HAP-1 (cell line): ENCODE measurements around the gene NAA20.
A peak's percentile ranks its signal among the peaks of the same experiment; 100 is the strongest.

Experiments
- DNase-seq, 2 experiments: peaks; one replicate each; pipeline ENCODE4 v3.0.0-alpha.2; 2016 to 2020; ENCODE audit warnings: low spot score in 2 of 2
- H3K27me3 ChIP-seq: fragments of 250-450 bp; sonication (Bioruptor Pico); 2 replicates; pipeline ENCODE4 v1.5.1; 2020; ENCODE audit warnings: low read depth, mild to moderate bottlenecking, moderate library complexity
- H3K36me3 ChIP-seq: fragments of 250-450 bp; sonication (Bioruptor Pico); replicated peaks from 2 replicates; pipeline ENCODE4 v1.5.1; 2020; ENCODE audit warnings: mild to moderate bottlenecking
- H3K4me1 ChIP-seq: fragments of 250-450 bp; sonication (Bioruptor Pico); 2 replicates; pipeline ENCODE4 v1.5.1; 2020; ENCODE audit warnings: mild to moderate bottlenecking
- H3K4me3 ChIP-seq: fragments of 250-450 bp; sonication (Bioruptor Pico); 2 replicates; pipeline ENCODE4 v1.5.1; 2020; ENCODE audit warnings: mild to moderate bottlenecking, moderate library complexity
- H3K9me3 ChIP-seq: fragments of 250-450 bp; sonication (Bioruptor Pico); 2 replicates; pipeline ENCODE4 v1.5.1; 2020; ENCODE audit warnings: mild to moderate bottlenecking, moderate library complexity
- in situ Hi-C: fragments of 300-500 bp; cut with MboI; formaldehyde crosslinking; loops from 3 replicates; pipeline ENCODE4 v1.14.3; 2020; ENCODE audit warnings: low sequenced_read_pairs, inconsistent platforms, mixed read lengths

Gene NAA20

GRCh38 chr20:20017001-20017843 lies at the start of gene NAA20:
NAA20 (plus strand) TSS chr20:20017362; CDS start chr20:20017397, 35 bp downstream.
- no peaks in the 10 kb centered on the region for H3K27me3 ChIP-seq
- H3K9me3 ChIP-seq, result no peaks in the 10 kb centered on the region
- in situ Hi-C loops, result no loop called here
- peak; percentile 87 to 95 for DNase-seq
- peaks cover 13% of the 10 kb centered on the region for H3K36me3 ChIP-seq
- H3K4me3 ChIP-seq, result peak within 1 kb of the TSS; percentile 86
- H3K4me1 ChIP-seq, result peaks cover 14% of the 10 kb centered on the region

- no peaks in the 10 kb centered on the region for H3K4me1 ChIP-seq
- DNase-seq, result no peak
- no peak overlapping the region for H3K4me3 ChIP-seq
- no peaks in the 10 kb centered on the region for H3K27me3 ChIP-seq
- no peaks in the 10 kb centered on the region for H3K36me3 ChIP-seq
- in situ Hi-C loops, result no loop called here
- no peaks in the 10 kb centered on the region for H3K9me3 ChIP-seq
These were observed 49.7 kb upstream of the NAA20 start for GRCh38 chr20:19967445-19967844.

- in situ Hi-C loops, result no loop called here
- no peaks in the 10 kb centered on the region for H3K4me1 ChIP-seq
These were observed 49.1 kb upstream of the NAA20 start for GRCh38 chr20:19968028-19968427.

GRCh38 chr20:19968466-19969073 lies 48.6 kb upstream of the NAA20 start:
- Histone ChIP-seq H3K27me3 (no peaks in the 10 kb centered on the region), H3K4me1 (no peaks in the 10 kb centered on the region), H3K4me3 (no peak overlapping the region), H3K9me3 (no peaks in the 10 kb centered on the region), H3K36me3 (no peaks in the 10 kb centered on the region)
- no peak for DNase-seq
- in situ Hi-C loops, result no loop called here

More at GRCh38 chr20:19968028-19968427, 49.1 kb upstream of the NAA20 start:
- Histone ChIP-seq H3K36me3 (no peaks in the 10 kb centered on the region), H3K9me3 (no peaks in the 10 kb centered on the region), H3K4me3 (no peak overlapping the region), H3K27me3 (no peaks in the 10 kb centered on the region)
- no peak for DNase-seq

GRCh38 chr20:19969106-19969505 lies 48.1 kb upstream of the NAA20 start:
- no peaks in the 10 kb centered on the region for H3K4me1 ChIP-seq
- H3K4me3 ChIP-seq, result no peak overlapping the region
- no peak for DNase-seq
- H3K9me3 ChIP-seq, result no peaks in the 10 kb centered on the region
- H3K27me3 ChIP-seq, result no peaks in the 10 kb centered on the region
- in situ Hi-C loops, result no loop called here
- no peaks in the 10 kb centered on the region for H3K36me3 ChIP-seq

- in situ Hi-C loops, result no loop called here
- Histone ChIP-seq H3K36me3 (no peaks in the 10 kb centered on the region), H3K27me3 (no peaks in the 10 kb centered on the region), H3K9me3 (no peaks in the 10 kb centered on the region), H3K4me1 (no peaks in the 10 kb centered on the region), H3K4me3 (no peak overlapping the region)
- no peak for DNase-seq
These were observed 47.5 kb upstream of the NAA20 start for GRCh38 chr20:19969507-19970255.

- no peak for DNase-seq
- H3K4me3 ChIP-seq, result no peak overlapping the region
- H3K36me3 ChIP-seq, result no peaks in the 10 kb centered on the region
- in situ Hi-C loops, result no loop called here
- H3K9me3 ChIP-seq, result no peaks in the 10 kb centered on the region
- no peaks in the 10 kb centered on the region for H3K27me3 ChIP-seq
- H3K4me1 ChIP-seq, result no peaks in the 10 kb centered on the region
These were observed 46.9 kb upstream of the NAA20 start for GRCh38 chr20:19970256-19970765.

GRCh38 chr20:19971116-19971515 lies 46.0 kb upstream of the NAA20 start:
- no peaks in the 10 kb centered on the region for H3K4me1 ChIP-seq
- H3K4me3 ChIP-seq, result no peak overlapping the region
- no peaks in the 10 kb centered on the region for H3K36me3 ChIP-seq
- no peaks in the 10 kb centered on the region for H3K27me3 ChIP-seq
- H3K9me3 ChIP-seq, result no peaks in the 10 kb centered on the region
- in situ Hi-C loops, result no loop called here
- no peak for DNase-seq

GRCh38 chr20:19973961-19974629 lies 43.1 kb upstream of the NAA20 start:
- no peak overlapping the region for H3K4me3 ChIP-seq
- no peaks in the 10 kb centered on the region for H3K36me3 ChIP-seq
- no peak for DNase-seq
- H3K27me3 ChIP-seq, result no peaks in the 10 kb centered on the region
- H3K9me3 ChIP-seq, result no peaks in the 10 kb centered on the region
- in situ Hi-C loops, result no loop called here
- H3K4me1 ChIP-seq, result peaks cover 11% of the 10 kb centered on the region

- in situ Hi-C loops, result loop anchor here (25.0 kb wide), 1 partner anchor 288 kb away; no protein-coding TSS in a partner anchor
- H3K4me3 ChIP-seq, result no peak overlapping the region
- no peaks in the 10 kb centered on the region for H3K27me3 ChIP-seq
- H3K36me3 ChIP-seq, result no peaks in the 10 kb centered on the region
- H3K4me1 ChIP-seq, result peaks cover 11% of the 10 kb centered on the region
- no peak for DNase-seq
- no peaks in the 10 kb centered on the region for H3K9me3 ChIP-seq
These were observed 42.3 kb upstream of the NAA20 start for GRCh38 chr20:19974630-19975435.

- H3K4me1 ChIP-seq, result peaks cover 11% of the 10 kb centered on the region
- H3K36me3 ChIP-seq, result no peaks in the 10 kb centered on the region
- H3K27me3 ChIP-seq, result no peaks in the 10 kb centered on the region
- no peak for DNase-seq
- no peak overlapping the region for H3K4me3 ChIP-seq
- in situ Hi-C loops, result loop anchor here (25.0 kb wide), 1 partner anchor 288 kb away; no protein-coding TSS in a partner anchor
- no peaks in the 10 kb centered on the region for H3K9me3 ChIP-seq
These were observed 41.7 kb upstream of the NAA20 start for GRCh38 chr20:19975436-19975799.

- H3K36me3 ChIP-seq, result no peaks in the 10 kb centered on the region
- peaks cover 11% of the 10 kb centered on the region for H3K4me1 ChIP-seq
- H3K9me3 ChIP-seq, result no peaks in the 10 kb centered on the region
- no peak overlapping the region for H3K4me3 ChIP-seq
- in situ Hi-C loops, result loop anchor here (25.0 kb wide), 1 partner anchor 289 kb away; no protein-coding TSS in a partner anchor
- DNase-seq, result no peak
- H3K27me3 ChIP-seq, result no peaks in the 10 kb centered on the region
These were observed 41.3 kb upstream of the NAA20 start for GRCh38 chr20:19975901-19976300.
